OCI-LY7 (cell line): Measurements from ENCODE around the gene POU6F2. TPM values are rescaled to one million over a fixed set of nuclear protein-coding genes. Genes with fewer than 3 reads are reported as not detected.

Experiments
- BruUV-seq: library from RNA; stranded (reverse); fragments of 400-500 nt; replicated peaks from 2 replicates; lab custom pipeline; 2021; lab: Mats Ljungman, UMichigan
- CTCF ChIA-PET: fragments of 300-600 bp; sonication (Branson Sonifier 250); formaldehyde crosslinking; loops from one replicate; lab custom pipeline; 2022; ENCODE audit warnings: antibody characterized with exemption; ENCODE audit not compliant: unreplicated experiment; lab: Charles Lee
- POLR2A ChIA-PET: fragments of 300-600 bp; sonication (Branson Sonifier 250); formaldehyde crosslinking; loops from one replicate; lab custom pipeline; 2022; ENCODE audit warnings: antibody characterized with exemption; lab: Charles Lee
- DNase-seq: peaks from one replicate; pipeline ENCODE4 v3.0.0-alpha.2; 2015; ENCODE audit warnings: low spot score
- H2AFZ ChIP-seq: fragments of 200-600 bp; sonication (generic), shearing (Covaris generic); 2 replicates; pipeline ENCODE4 v1.6.1; 2014; ENCODE audit warnings: mild to moderate bottlenecking, antibody characterized with exemption, low read length, moderate library complexity
- H3K27ac ChIP-seq: fragments of 200-600 bp; sonication (generic); 2 replicates; pipeline ENCODE4 v1.5.1; 2014; ENCODE audit warnings: mixed run types, low read depth, mild to moderate bottlenecking, moderate library complexity, low read length, inconsistent platforms; ENCODE audit not compliant: poor library complexity, severe bottlenecking
- H3K36me3 ChIP-seq: fragments of 200-600 bp; sonication (generic); 2 replicates; pipeline ENCODE4 v1.6.1; 2014; ENCODE audit warnings: mild to moderate bottlenecking, antibody characterized with exemption, low read length, moderate library complexity, mixed read lengths; ENCODE audit not compliant: insufficient read depth
- H3K4me1 ChIP-seq: fragments of 200-600 bp; sonication (generic); 2 replicates; pipeline ENCODE4 v1.5.1; 2014; ENCODE audit warnings: mild to moderate bottlenecking, low read length; ENCODE audit not compliant: insufficient read depth, poor library complexity, severe bottlenecking
- H3K4me2 ChIP-seq: fragments of 200-600 bp; sonication (generic); 2 replicates; pipeline ENCODE4 v1.6.1; 2014; ENCODE audit warnings: mild to moderate bottlenecking, low read length
- H3K4me3 ChIP-seq: fragments of 200-600 bp; sonication (generic); 2 replicates; pipeline ENCODE4 v1.5.1; 2014; ENCODE audit warnings: mild to moderate bottlenecking, low read depth, low read length; ENCODE audit not compliant: poor library complexity, severe bottlenecking
- H3K79me2 ChIP-seq: fragments of 200-600 bp; sonication (generic); 2 replicates; pipeline ENCODE4 v1.6.1; 2016; ENCODE audit warnings: low read depth, mild to moderate bottlenecking, low read length, moderate library complexity, mixed read lengths; ENCODE audit not compliant: insufficient read depth
- H3K9me2 ChIP-seq: fragments of 200-600 bp; sonication (generic); 2 replicates; pipeline ENCODE4 v1.6.1; 2016; ENCODE audit warnings: mild to moderate bottlenecking, low read length, mixed read lengths; ENCODE audit not compliant: insufficient read depth
- H3K9me3 ChIP-seq: fragments of 200-600 bp; sonication (generic); 2 replicates; pipeline ENCODE4 v1.6.1; 2014; ENCODE audit warnings: mild to moderate bottlenecking, mixed run types, low read length, mixed read lengths
- H4K20me1 ChIP-seq: fragments of 200-600 bp; sonication (generic); 2 replicates; pipeline ENCODE4 v1.6.1; 2014; ENCODE audit warnings: mild to moderate bottlenecking, antibody characterized with exemption, low read length, moderate library complexity, mixed read lengths; ENCODE audit not compliant: insufficient read depth
- CTCF ChIP-seq: fragments of 200-600 bp; sonication (generic); conservative IDR thresholded peaks from 2 replicates; pipeline ENCODE4 v1.5.1; 2014; ENCODE audit warnings: mild to moderate bottlenecking, antibody characterized with exemption, low read length, moderate library complexity, mixed read lengths
- EZH2phosphoT487 ChIP-seq: fragments of 200-600 bp; sonication (generic); IDR thresholded peaks from 2 replicates; pipeline ENCODE4 v1.6.1; 2018; ENCODE audit warnings: low read depth, borderline replicate concordance, mild to moderate bottlenecking, mixed run types, antibody characterized with exemption, low read length, moderate library complexity, mixed read lengths
- intact Hi-C: fragments of 100-400 bp; cut with micrococcal nuclease; formaldehyde crosslinking; loops from one replicate; pipeline ENCODE4 v1.10.0; 2022; ENCODE audit not compliant: unreplicated experiment
- total RNA-seq, 2 experiments: library from RNA; depleted of rRNA in 1 of 2; stranded (reverse); fragments of >200 nt in 1 of 2; shearing (Covaris generic) in 1 of 2; gene quantifications; 2 replicates each; pipeline ENCODE4 v1.2.3, GENCODE V29; 2014 to 2022

The POU6F2 gene
- total RNA-seq, 2 experiments from 2014 or later = 0.40 TPM; not detected in 1

DNA sequence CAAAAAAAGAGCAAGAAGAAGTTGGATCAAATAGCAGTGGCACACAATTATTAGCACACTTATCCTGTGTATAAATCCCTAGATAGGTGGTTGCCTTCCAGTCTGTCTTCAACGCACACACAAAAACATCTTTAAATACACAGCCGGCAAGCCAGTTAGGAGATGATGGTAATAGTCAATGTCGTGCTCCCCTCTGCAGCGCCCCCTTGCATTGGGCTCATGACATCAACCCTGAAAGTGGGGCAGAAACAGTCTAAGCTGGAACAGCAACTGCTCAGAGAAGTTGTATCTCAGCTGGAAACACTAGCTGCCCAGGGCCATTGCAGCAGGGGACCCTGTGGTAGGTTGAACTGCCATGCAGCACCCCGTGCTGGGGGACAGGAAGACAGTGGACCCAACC lies 409.0 kb downstream of the POU6F2 start:
- no peak overlapping the region for H3K4me2 ChIP-seq
- no TSS peak for BruUV-seq
- H3K9me3 ChIP-seq = no peaks in the 10 kb centered on the region
- H3K36me3 ChIP-seq = no peaks in the 10 kb centered on the region
- no peak overlapping the region for H2AFZ ChIP-seq
- no peak for DNase-seq
- H3K4me1 ChIP-seq = no peaks in the 10 kb centered on the region
- intact Hi-C loops = no loop called here
- H4K20me1 ChIP-seq = no peaks in the 10 kb centered on the region
- POLR2A ChIA-PET = no interaction called here
- H3K4me3 ChIP-seq = no peak overlapping the region
- no peak overlapping the region for H3K27ac ChIP-seq
- CTCF ChIA-PET = no interaction called here
- no peaks in the 10 kb centered on the region for H3K9me2 ChIP-seq
- TF ChIP-seq EZH2phosphoT487 (no peak), CTCF (no peak)
- H3K79me2 ChIP-seq = no peaks in the 10 kb centered on the region

GRCh38 chr7:39392151-39392550 lies 414.4 kb downstream of the POU6F2 start:
- H2AFZ ChIP-seq = no peak overlapping the region
- H3K4me1 ChIP-seq = no peaks in the 10 kb centered on the region
- no peaks in the 10 kb centered on the region for H3K79me2 ChIP-seq
- no peak overlapping the region for H3K4me2 ChIP-seq
- TF ChIP-seq EZH2phosphoT487 = no peak
- TF ChIP-seq CTCF = no peak
- POLR2A ChIA-PET = no interaction called here
- no peaks in the 10 kb centered on the region for H3K9me3 ChIP-seq
- BruUV-seq = no TSS peak
- no peaks in the 10 kb centered on the region for H3K36me3 ChIP-seq
- intact Hi-C loops = no loop called here
- H4K20me1 ChIP-seq = no peaks in the 10 kb centered on the region
- H3K9me2 ChIP-seq = no peaks in the 10 kb centered on the region
- H3K27ac ChIP-seq = no peak overlapping the region
- no peak for DNase-seq
- CTCF ChIA-PET = no interaction called here
- no peak overlapping the region for H3K4me3 ChIP-seq

DNA sequence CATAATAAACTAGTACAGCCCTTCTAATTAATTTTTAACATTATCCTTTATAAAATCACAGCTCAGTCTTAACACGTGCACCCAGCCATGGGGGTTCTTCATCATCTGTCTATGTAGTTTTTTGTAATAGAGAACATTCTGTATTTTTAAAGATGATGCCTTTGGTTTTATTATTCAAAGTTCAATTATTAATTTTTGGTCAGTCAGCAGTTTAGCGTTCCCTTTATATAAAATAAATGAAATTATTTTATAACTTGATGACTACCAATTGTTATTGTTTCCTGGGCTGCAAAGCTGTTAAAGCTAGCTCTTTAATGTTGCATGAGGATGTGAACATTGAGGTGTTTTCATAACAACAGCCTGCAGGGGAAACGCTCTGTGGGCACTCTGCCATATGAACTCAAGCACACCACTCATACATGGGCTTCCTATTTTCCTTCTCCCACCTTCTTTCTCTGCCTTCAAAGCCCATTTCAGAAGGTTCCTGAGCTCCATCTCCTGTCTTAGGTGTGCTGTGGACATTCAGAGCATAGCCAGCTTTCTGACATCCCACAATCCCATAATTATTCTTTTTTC lies 416.5 kb downstream of the POU6F2 start:
- no TSS peak for BruUV-seq
- no peaks in the 10 kb centered on the region for H4K20me1 ChIP-seq
- ChIA-PET POLR2A (no interaction called here), CTCF (interaction anchor here (0.6 kb wide), 1 partner anchor 33 kb away, joined by 3 read pairs; no protein-coding TSS in a partner anchor)
- H3K36me3 ChIP-seq = no peaks in the 10 kb centered on the region
- TF ChIP-seq CTCF (no peak), EZH2phosphoT487 (no peak)
- H2AFZ ChIP-seq = no peak overlapping the region
- DNase-seq = no peak
- intact Hi-C loops = no loop called here
- no peak overlapping the region for H3K4me3 ChIP-seq
- H3K9me2 ChIP-seq = no peaks in the 10 kb centered on the region
- no peaks in the 10 kb centered on the region for H3K79me2 ChIP-seq
- no peaks in the 10 kb centered on the region for H3K9me3 ChIP-seq
- no peak overlapping the region for H3K27ac ChIP-seq
- H3K4me2 ChIP-seq = no peak overlapping the region
- H3K4me1 ChIP-seq = no peaks in the 10 kb centered on the region
